Body of pancreas (tissue), 4 donors: ENCODE measurements around the gene NTF3. TPM values are rescaled to one million over a fixed set of nuclear protein-coding genes. Genes with fewer than 3 reads are reported as not detected.

Experiments
- ATAC-seq: fragments of 150-250 bp; one replicate; pipeline ENCODE4 v1.9.1; 2016
- DNase-seq, 4 donors: peaks; one replicate each; pipeline ENCODE4 v3.0.0-alpha.2; 2019
- H3K27ac ChIP-seq, 4 donors: fragments of 200-600 bp; sonication (generic); 1 replicate in 3 of 4; 2 replicates in 1 of 4; pipeline versions ENCODE4 v1.5.1 to v1.6.1; 2016 to 2019; ENCODE audit warnings: mild to moderate bottlenecking in 1 of 4, mixed read lengths in 1 of 4, moderate library complexity in 1 of 4
- H3K27me3 ChIP-seq, 2 donors: fragments of 200-600 bp; sonication (generic); one replicate each; pipeline ENCODE4 v1.6.0; 2016; ENCODE audit warnings: mild to moderate bottlenecking in 1 of 2
- H3K36me3 ChIP-seq, 2 donors: fragments of 200-600 bp; sonication (generic); replicated peaks in 1 of 2; 2 replicates each; pipeline ENCODE4 v1.5.1; 2016; ENCODE audit warnings: low read depth in 2 of 2; ENCODE audit not compliant: insufficient read depth in 1 of 2
- H3K4me1 ChIP-seq: fragments of 200-600 bp; sonication (generic); one replicate; pipeline ENCODE4 v1.6.0; 2016
- H3K4me3 ChIP-seq, 2 donors: fragments of 200-600 bp; sonication (generic); 1 replicate in 1 of 2; 2 replicates in 1 of 2; pipeline ENCODE4 v1.5.1; 2016 to 2019
- H3K9me3 ChIP-seq, 3 donors: fragments of 200-600 bp; sonication (generic); 1 replicate in 2 of 3; 2 replicates in 1 of 3; pipeline ENCODE4 v1.5.1; 2016
- CTCF ChIP-seq, 7 experiments: fragments of 450-650 bp in 4 of 7; fragments of 200-600 bp in 3 of 7; sonication (generic) in 3 of 7; IDR thresholded peaks; one replicate each; pipeline ENCODE4 v1.5.1; 2016 to 2019; ENCODE audit warnings: antibody characterized with exemption in 7 of 7
- POLR2A ChIP-seq, 3 donors: fragments of 450-650 bp; IDR thresholded peaks; one replicate each; pipeline ENCODE4 v1.6.1; 2016; ENCODE audit warnings: antibody characterized with exemption in 3 of 3, mild to moderate bottlenecking in 2 of 3
- WGBS, 2 donors: methylation state at CpG; one replicate each; pipeline ENCODE4 v1.1.5; 2017; 5-methylcytosine and 5-hydroxymethylcytosine counted together
- intact Hi-C: fragments of 100-400 bp; cut with DNase I; formaldehyde crosslinking; loops from one replicate; pipeline ENCODE4 v1.15.1; 2023
- total RNA-seq, 2 donors: library from RNA; depleted of rRNA; stranded (reverse); fragments of >200 nt; gene quantifications; one replicate each; pipeline ENCODE4 v1.1.0, GENCODE V29; 2016

The NTF3 gene
- total RNA-seq, 2 donors from 2014 or later = not detected

- ATAC-seq = no peak
- peaks cover 0 to 15% of the 10 kb centered on the region in 2 donors for H3K27me3 ChIP-seq
- no peak for TF ChIP-seq POLR2A (IDR thresholded peaks at IDR 0.05)
- TF ChIP-seq CTCF (IDR thresholded peaks at IDR 0.05) = no peak
- H3K4me3 ChIP-seq = no peak overlapping the region
- no peaks in the 10 kb centered on the region for H3K9me3 ChIP-seq
- no peak overlapping the region for H3K27ac ChIP-seq
- H3K36me3 ChIP-seq = no peaks in the 10 kb centered on the region
- DNase-seq = no peak
- H3K4me1 ChIP-seq = peaks cover 22% of the 10 kb centered on the region
- intact Hi-C loops = no loop called here
- WGBS, 2 donors = 64 to 65% methylated on average over 4 of the region's 4 CpGs
Observed at GRCh38 chr12:5437182-5437583, 5.3 kb downstream of the NTF3 start.

DNA sequence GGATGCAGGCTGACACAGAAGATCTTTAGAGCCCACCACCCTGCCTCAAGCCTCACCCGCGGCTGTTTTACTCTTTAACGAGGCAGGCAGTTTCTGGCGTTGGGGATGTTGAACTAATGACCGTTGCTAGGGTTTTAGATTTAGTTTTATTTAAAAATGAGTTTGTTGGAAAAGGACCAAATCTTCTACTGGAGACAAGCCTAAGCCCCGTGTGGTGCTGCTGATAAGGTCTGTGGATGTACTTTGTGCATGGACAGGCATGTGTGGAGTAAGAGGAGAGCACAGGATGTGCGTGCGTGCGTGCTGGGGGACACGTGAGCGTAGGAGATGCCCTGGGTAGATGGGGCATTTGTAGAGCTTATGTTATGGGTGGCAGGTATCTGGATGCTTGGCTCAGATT, 5.7 kb downstream of the NTF3 start:
- H3K27me3 ChIP-seq = peaks cover 0 to 11% of the 10 kb centered on the region in 2 donors
- WGBS, 2 donors = 48 to 65% methylated on average over 11 of the region's 11 CpGs
- peaks cover 19% of the 10 kb centered on the region for H3K4me1 ChIP-seq
- H3K9me3 ChIP-seq = no peaks in the 10 kb centered on the region
- H3K27ac ChIP-seq = no peak overlapping the region
- H3K4me3 ChIP-seq = no peak overlapping the region
- no peaks in the 10 kb centered on the region for H3K36me3 ChIP-seq
- intact Hi-C loops = no loop called here
- DNase-seq = no peak
- TF ChIP-seq POLR2A (IDR thresholded peaks at IDR 0.05) (no peak), CTCF (IDR thresholded peaks at IDR 0.05) (no peak)
- ATAC-seq = no peak

DNA sequence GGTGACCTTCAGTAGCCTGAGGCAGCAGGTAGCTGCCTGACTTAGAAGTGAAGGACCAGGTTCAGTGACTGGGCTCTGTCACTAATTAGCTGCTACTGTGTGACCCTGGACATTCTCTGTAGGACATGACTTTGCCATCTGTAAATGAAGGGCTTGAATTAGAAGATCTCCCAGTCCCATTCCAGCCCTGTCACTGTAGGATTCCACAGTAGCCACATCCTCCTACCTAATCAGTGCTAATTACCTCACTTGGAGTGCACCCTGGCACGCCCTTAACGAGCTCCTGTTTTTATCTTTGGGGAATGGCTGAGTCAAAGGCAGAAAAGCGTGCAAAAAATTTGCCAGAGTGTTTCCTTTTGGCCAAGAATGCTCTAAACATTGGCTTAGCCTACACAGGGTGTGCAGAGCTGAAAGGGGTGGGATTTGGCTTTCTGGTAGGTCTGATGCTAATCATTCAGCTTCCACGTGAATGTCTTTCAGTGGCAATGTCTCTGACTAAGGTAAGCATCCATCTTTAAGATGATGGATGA, 6.8 kb downstream of the NTF3 start:
- H3K27me3 ChIP-seq = no peaks in the 10 kb centered on the region
- no peak for ATAC-seq

GRCh38 chr12:5439371-5439771, 7.5 kb downstream of the NTF3 start:
- no peak for ATAC-seq
- WGBS, 2 donors = 26 to 30% methylated on average over 4 of the region's 4 CpGs
- Histone ChIP-seq H3K27me3 (no peaks in the 10 kb centered on the region), H3K4me1 (peaks cover 8% of the 10 kb centered on the region), H3K27ac (no peak overlapping the region), H3K36me3 (no peaks in the 10 kb centered on the region), H3K4me3 (no peak overlapping the region), H3K9me3 (no peaks in the 10 kb centered on the region)
- no peak for TF ChIP-seq POLR2A (IDR thresholded peaks at IDR 0.05)
- TF ChIP-seq CTCF (IDR thresholded peaks at IDR 0.05) = no peak
- intact Hi-C loops = no loop called here
- no peak for DNase-seq

More for the DNA sequence above, 6.8 kb downstream of the NTF3 start:
- WGBS, 2 donors = 24 to 33% methylated on average over 4 of the region's 4 CpGs
- Histone ChIP-seq H3K4me3 (no peak overlapping the region), H3K36me3 (no peaks in the 10 kb centered on the region), H3K9me3 (no peaks in the 10 kb centered on the region), H3K4me1 (peaks cover 8% of the 10 kb centered on the region), H3K27ac (no peak overlapping the region)
- intact Hi-C loops = no loop called here
- TF ChIP-seq CTCF (IDR thresholded peaks at IDR 0.05) (no peak), POLR2A (IDR thresholded peaks at IDR 0.05) (no peak)
- DNase-seq = no peak

DNA sequence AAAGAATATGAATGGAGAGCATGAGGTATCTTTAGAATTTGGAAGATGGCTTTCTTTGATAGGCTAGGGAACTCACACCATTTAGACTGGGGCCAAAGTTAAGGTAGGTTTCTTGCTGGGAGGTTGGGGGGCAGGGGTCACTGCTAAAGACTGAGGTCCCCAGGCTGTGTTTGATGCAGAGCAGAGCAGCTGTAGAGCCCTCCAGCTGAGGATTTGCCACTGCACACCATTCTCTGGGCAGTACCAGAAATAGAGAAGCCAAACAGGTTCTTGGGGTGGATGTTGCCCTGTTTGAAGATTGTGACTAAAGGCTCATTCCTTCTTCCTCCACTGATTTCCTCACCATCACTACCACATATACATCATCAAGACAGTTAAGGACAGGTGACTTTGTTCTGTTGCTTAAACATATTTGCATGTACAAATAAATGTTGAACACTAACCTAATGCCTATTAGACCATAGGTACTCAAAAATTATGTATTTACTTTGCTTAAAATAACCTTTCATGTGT, 7.9 kb downstream of the NTF3 start:
- no peak for DNase-seq
- H3K27me3 ChIP-seq = no peaks in the 10 kb centered on the region
- intact Hi-C loops = no loop called here
- H3K4me3 ChIP-seq = no peak overlapping the region
- H3K4me1 ChIP-seq = peaks cover 8% of the 10 kb centered on the region
- TF ChIP-seq POLR2A (IDR thresholded peaks at IDR 0.05) (no peak), CTCF (IDR thresholded peaks at IDR 0.05) (no peak)
- no peaks in the 10 kb centered on the region for H3K9me3 ChIP-seq
- H3K27ac ChIP-seq = no peak overlapping the region
- no peak for ATAC-seq
- no peaks in the 10 kb centered on the region for H3K36me3 ChIP-seq
